ENCODE results near the gene PSG5.
"Not testable (repeated sequence)": the region's sequence is repeated elsewhere in the genome, so short reads cannot be mapped to it uniquely, and the experiment has no call there.

The PSG5 gene

GRCh38 chr19:43148233-43148632 is 38.1 kb downstream of the PSG5 start:
- Histone ChIP-seq H3K27me3 (no peaks in the 10 kb centered on the region), H3K4me1 (no peaks in the 10 kb centered on the region), H3K36me3 (no peaks in the 10 kb centered on the region), H3K4me3 (ENCODE audit: low read depth, low read length) (no peak overlapping the region), H3K9me3 (no peaks in the 10 kb centered on the region)
- DNase-seq, result no peak
- no peak for TF ChIP-seq CTCF (IDR thresholded peaks at IDR 0.05; ENCODE audit: low read depth, low read length)

- not testable (repeated sequence) for H3K36me3 ChIP-seq, DNase-seq, H3K27me3 ChIP-seq
These were observed 44.6 kb downstream of the PSG5 start for GRCh38 chr19:43141763-43142162.

GRCh38 chr19:43132696-43133095 is 53.6 kb downstream of the PSG5 start:
- Histone ChIP-seq H3K9me3 (no peaks in the 10 kb centered on the region), H3K36me3 (no peaks in the 10 kb centered on the region), H3K4me1 (no peaks in the 10 kb centered on the region), H3K27me3 (no peaks in the 10 kb centered on the region), H3K4me3 (ENCODE audit: low read depth, low read length) (no peak overlapping the region)
- no peak for DNase-seq
- no peak for TF ChIP-seq CTCF (IDR thresholded peaks at IDR 0.05; ENCODE audit: low read depth, low read length)

More at GRCh38 chr19:43141763-43142162, 44.6 kb downstream of the PSG5 start:
- H3K4me3 ChIP-seq (ENCODE audit: low read depth, low read length); H3K4me1 ChIP-seq; H3K9me3 ChIP-seq: not testable (repeated sequence)

- H3K27me3 ChIP-seq; H3K4me3 ChIP-seq (ENCODE audit: low read depth, low read length); H3K4me1 ChIP-seq; H3K36me3 ChIP-seq; H3K9me3 ChIP-seq; DNase-seq: not testable (repeated sequence)
These were observed 55.0 kb downstream of the PSG5 start for GRCh38 chr19:43131281-43131842.

- H3K36me3 ChIP-seq; DNase-seq; H3K27me3 ChIP-seq; H3K9me3 ChIP-seq; H3K4me3 ChIP-seq (ENCODE audit: low read depth, low read length); H3K4me1 ChIP-seq: not testable (repeated sequence)
These were observed 57.1 kb downstream of the PSG5 start for GRCh38 chr19:43129197-43129596.

- DNase-seq; H3K4me3 ChIP-seq (ENCODE audit: low read depth, low read length); H3K36me3 ChIP-seq; H3K4me1 ChIP-seq; H3K27me3 ChIP-seq; H3K9me3 ChIP-seq: not testable (repeated sequence)
These were observed 59.0 kb downstream of the PSG5 start for GRCh38 chr19:43127336-43127735.

- no peaks in the 10 kb centered on the region for H3K36me3 ChIP-seq
These were observed 59.6 kb downstream of the PSG5 start for GRCh38 chr19:43126720-43127119.

GRCh38 chr19:43124360-43124759 is 62.0 kb downstream of the PSG5 start:
- Histone ChIP-seq H3K27me3 (no peaks in the 10 kb centered on the region), H3K36me3 (no peaks in the 10 kb centered on the region), H3K4me1 (no peaks in the 10 kb centered on the region), H3K4me3 (ENCODE audit: low read depth, low read length) (no peak overlapping the region), H3K9me3 (no peaks in the 10 kb centered on the region)
- no peak for DNase-seq
- TF ChIP-seq CTCF (IDR thresholded peaks at IDR 0.05; ENCODE audit: low read depth, low read length), result no peak

More at GRCh38 chr19:43126720-43127119, 59.6 kb downstream of the PSG5 start:
- no peaks in the 10 kb centered on the region for H3K9me3 ChIP-seq
- TF ChIP-seq CTCF (IDR thresholded peaks at IDR 0.05; ENCODE audit: low read depth, low read length), result no peak
- H3K4me3 ChIP-seq (ENCODE audit: low read depth, low read length), result no peak overlapping the region
- no peaks in the 10 kb centered on the region for H3K27me3 ChIP-seq
- DNase-seq, result no peak
- no peaks in the 10 kb centered on the region for H3K4me1 ChIP-seq

- not testable (repeated sequence) for H3K36me3 ChIP-seq; DNase-seq; H3K4me1 ChIP-seq; H3K9me3 ChIP-seq; H3K27me3 ChIP-seq; H3K4me3 ChIP-seq (ENCODE audit: low read depth, low read length)
These were observed 65.8 kb downstream of the PSG5 start for GRCh38 chr19:43120433-43121026.

GRCh38 chr19:43119526-43119925 is 66.8 kb downstream of the PSG5 start:
- H3K27me3 ChIP-seq; DNase-seq; H3K4me3 ChIP-seq (ENCODE audit: low read depth, low read length); H3K36me3 ChIP-seq; H3K4me1 ChIP-seq; H3K9me3 ChIP-seq: not testable (repeated sequence)

Data from BE2C (cell line).